Loucy (cell line): ENCODE results near the gene PHF10.

Experiments used
- H2AFZ ChIP-seq: fragments of 200-600 bp; sonication (generic); 2 replicates; pipeline ENCODE4 v1.6.0; 2016; ENCODE audit warnings: antibody characterized with exemption, mild to moderate bottlenecking, low read length, moderate library complexity
- H3F3A ChIP-seq: fragments of 200-600 bp; 2 replicates; pipeline ENCODE4 v1.6.0; 2016; ENCODE audit warnings: antibody characterized with exemption, low read depth, mild to moderate bottlenecking
- H3K27me3 ChIP-seq: fragments of 200-600 bp; sonication (generic); 2 replicates; pipeline ENCODE4 v1.6.1; 2014; ENCODE audit warnings: low read length, mild to moderate bottlenecking; ENCODE audit not compliant: insufficient read depth, poor library complexity, severe bottlenecking
- H3K36me3 ChIP-seq: fragments of 200-600 bp; sonication (generic); 2 replicates; pipeline ENCODE4 v1.6.1; 2016; ENCODE audit warnings: low read length; ENCODE audit not compliant: insufficient read depth
- H3K4me1 ChIP-seq: fragments of 200-600 bp; sonication (generic); 2 replicates; pipeline ENCODE4 v1.5.1; 2014; ENCODE audit warnings: low read length, mild to moderate bottlenecking; ENCODE audit not compliant: insufficient read depth, poor library complexity, severe bottlenecking
- H3K4me2 ChIP-seq: fragments of 200-600 bp; sonication (generic); 2 replicates; pipeline ENCODE4 v1.6.0; 2014; ENCODE audit warnings: antibody characterized with exemption, low read length, low read depth, mild to moderate bottlenecking; ENCODE audit not compliant: poor library complexity, severe bottlenecking
- H3K4me3 ChIP-seq: fragments of 200-600 bp; sonication (generic); 2 replicates; pipeline ENCODE4 v1.5.1; 2014; ENCODE audit warnings: low read length, mild to moderate bottlenecking, mixed read lengths; ENCODE audit not compliant: poor library complexity, severe bottlenecking
- H3K79me2 ChIP-seq: fragments of 200-600 bp; sonication (generic); 2 replicates; pipeline ENCODE4 v1.6.1; 2014; ENCODE audit warnings: low read length; ENCODE audit not compliant: insufficient read depth
- H3K9ac ChIP-seq: fragments of 200-600 bp; sonication (generic); 2 replicates; pipeline ENCODE4 v1.6.0; 2014; ENCODE audit warnings: mild to moderate bottlenecking, low read depth, low read length, moderate library complexity; ENCODE audit not compliant: poor library complexity, severe bottlenecking
- H3K9me2 ChIP-seq: fragments of 200-600 bp; sonication (generic); replicated peaks from 2 replicates; pipeline ENCODE4 v1.6.1; 2016; ENCODE audit warnings: low read depth, low read length, mixed read lengths
- H3K9me3 ChIP-seq: fragments of 200-600 bp; sonication (generic); 2 replicates; pipeline ENCODE4 v1.6.1; 2014; ENCODE audit warnings: mild to moderate bottlenecking, antibody characterized with exemption, low read length, low read depth; ENCODE audit not compliant: insufficient read depth
- H4K20me1 ChIP-seq: fragments of 200-600 bp; sonication (generic); 2 replicates; pipeline ENCODE4 v1.6.0; 2014; ENCODE audit warnings: antibody characterized with exemption, low read length, mild to moderate bottlenecking; ENCODE audit not compliant: insufficient read depth, poor library complexity, severe bottlenecking
- CTCF ChIP-seq: fragments of 200-600 bp; sonication (generic); conservative IDR thresholded peaks from 2 replicates; pipeline ENCODE4 v1.5.1; 2014; ENCODE audit warnings: mild to moderate bottlenecking, antibody characterized with exemption, low read length
- EZH2phosphoT487 ChIP-seq: fragments of 200-600 bp; IDR thresholded peaks from 2 replicates; pipeline ENCODE4 v1.6.1; 2018; ENCODE audit warnings: antibody characterized with exemption, mild to moderate bottlenecking, moderate library complexity, borderline replicate concordance

PHF10 gene

GRCh38 chr6:169669889-169670288 is 54.4 kb downstream of the PHF10 start:
- peaks cover 4% of the 10 kb centered on the region for H3K4me1 ChIP-seq
- H3K36me3 ChIP-seq, result no peaks in the 10 kb centered on the region
- H3K4me2 ChIP-seq, result no peak overlapping the region
- H3K27me3 ChIP-seq, result no peaks in the 10 kb centered on the region
- H3K79me2 ChIP-seq, result no peaks in the 10 kb centered on the region
- H3K9ac ChIP-seq, result no peak overlapping the region
- no peak overlapping the region for H3K4me3 ChIP-seq
- no peaks in the 10 kb centered on the region for H3F3A ChIP-seq
- TF ChIP-seq CTCF (no peak), EZH2phosphoT487 (no peak)
- no peaks in the 10 kb centered on the region for H3K9me3 ChIP-seq
- H4K20me1 ChIP-seq, result no peaks in the 10 kb centered on the region
- no peaks in the 10 kb centered on the region for H3K9me2 ChIP-seq
- no peak overlapping the region for H2AFZ ChIP-seq

- H3K36me3 ChIP-seq, result no peaks in the 10 kb centered on the region
- no peaks in the 10 kb centered on the region for H3F3A ChIP-seq
- no peak overlapping the region for H3K4me2 ChIP-seq
- H3K27me3 ChIP-seq, result no peaks in the 10 kb centered on the region
- no peaks in the 10 kb centered on the region for H3K9me3 ChIP-seq
- H3K4me3 ChIP-seq, result no peak overlapping the region
- H3K79me2 ChIP-seq, result no peaks in the 10 kb centered on the region
- peaks cover 4% of the 10 kb centered on the region for H3K4me1 ChIP-seq
- no peak overlapping the region for H3K9ac ChIP-seq
- no peaks in the 10 kb centered on the region for H4K20me1 ChIP-seq
- H3K9me2 ChIP-seq, result no peaks in the 10 kb centered on the region
- no peak overlapping the region for H2AFZ ChIP-seq
- no peak for TF ChIP-seq CTCF
- no peak for TF ChIP-seq EZH2phosphoT487
Measured at GRCh38 chr6:169669147-169669546, 55.2 kb downstream of the PHF10 start.

DNA sequence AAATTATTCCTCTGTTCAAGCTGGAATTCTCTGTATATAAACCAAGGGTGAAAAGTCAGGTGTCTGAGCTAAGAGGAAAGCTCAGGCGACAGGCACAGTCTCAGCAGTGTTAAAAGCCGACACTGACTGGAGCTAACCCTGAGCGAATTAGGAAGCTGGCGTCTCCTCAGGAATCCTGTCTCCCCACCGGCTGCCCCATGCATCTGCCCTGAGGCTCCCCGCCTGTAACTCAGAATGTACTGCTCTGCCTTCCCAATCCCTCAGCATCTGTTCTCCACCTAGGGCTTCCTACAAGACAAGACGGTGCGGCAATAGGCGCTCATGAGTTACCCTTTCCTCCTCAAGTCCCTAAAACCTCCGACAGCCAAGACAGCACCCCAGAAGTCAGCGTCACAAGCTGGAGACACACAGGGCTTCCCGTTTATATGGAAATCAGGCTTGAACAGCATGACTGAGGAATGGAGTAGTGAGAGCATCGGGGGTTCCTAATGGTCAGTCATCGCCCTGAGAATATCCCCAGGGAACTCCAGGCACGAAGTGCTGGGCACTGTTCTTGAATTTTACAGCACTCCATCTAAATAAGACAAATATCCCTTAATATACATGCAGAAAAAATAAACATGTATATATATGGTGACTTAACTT is 56.0 kb downstream of the PHF10 start:
- Histone ChIP-seq H3K9me2 (no peaks in the 10 kb centered on the region), H3F3A (no peaks in the 10 kb centered on the region), H2AFZ (no peak overlapping the region), H4K20me1 (no peaks in the 10 kb centered on the region), H3K36me3 (no peaks in the 10 kb centered on the region), H3K9me3 (no peaks in the 10 kb centered on the region), H3K79me2 (no peaks in the 10 kb centered on the region), H3K4me2 (no peak overlapping the region), H3K4me1 (peaks cover 4% of the 10 kb centered on the region), H3K27me3 (no peaks in the 10 kb centered on the region), H3K4me3 (no peak overlapping the region), H3K9ac (no peak overlapping the region)
- no peak for TF ChIP-seq CTCF
